Caki2 (cell line): ENCODE data around the gene KLHL2. TPM values are rescaled to one million over a fixed set of nuclear protein-coding genes. Genes with fewer than 3 reads are reported as not detected.
"Not testable (repeated sequence)": the region's sequence is repeated elsewhere in the genome, so short reads cannot be mapped to it uniquely, and the experiment has no call there.

Experiments used
- DNase-seq: peaks from one replicate; pipeline ENCODE4 v3.0.0-alpha.2; 2015; ENCODE audit warnings: low read depth
- in situ Hi-C: cut with HindIII; loops from 2 replicates; pipeline ENCODE4 v1.10.0; 2016; ENCODE audit warnings: low sequenced_read_pairs, low pct_unique_long_range_greater_than_20kb, mixed read lengths
- total RNA-seq: library from RNA; depleted of rRNA; stranded (reverse); fragments of >200 nt; shearing (Covaris generic); gene quantifications from 2 replicates; pipeline ENCODE4 v1.2.3, GENCODE V29; 2014; ENCODE audit warnings: low replicate concordance

KLHL2 gene
- total RNA-seq, 1 experiment from 2014 or later: 10.1 TPM

DNA sequence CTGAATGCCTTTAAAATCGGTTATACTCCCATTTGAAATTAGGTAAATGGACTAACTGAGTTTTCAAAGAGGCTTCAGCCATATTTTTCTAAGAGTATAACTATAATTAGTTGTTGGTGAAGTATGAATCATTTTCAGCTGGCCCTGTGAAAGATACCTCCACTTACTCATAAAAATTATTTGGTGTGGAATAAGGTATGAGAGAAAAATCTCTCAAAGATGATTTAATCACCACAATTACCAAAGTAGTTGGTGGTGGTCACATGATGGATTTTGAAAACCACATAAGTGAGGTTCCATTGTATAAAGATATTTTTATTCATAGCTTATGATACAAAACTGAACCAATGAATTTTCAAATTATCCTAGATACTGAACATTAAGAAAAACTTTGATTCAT is 9.0 kb upstream of the KLHL2 start:
- no peak for DNase-seq
- in situ Hi-C loops: no loop called here

DNA sequence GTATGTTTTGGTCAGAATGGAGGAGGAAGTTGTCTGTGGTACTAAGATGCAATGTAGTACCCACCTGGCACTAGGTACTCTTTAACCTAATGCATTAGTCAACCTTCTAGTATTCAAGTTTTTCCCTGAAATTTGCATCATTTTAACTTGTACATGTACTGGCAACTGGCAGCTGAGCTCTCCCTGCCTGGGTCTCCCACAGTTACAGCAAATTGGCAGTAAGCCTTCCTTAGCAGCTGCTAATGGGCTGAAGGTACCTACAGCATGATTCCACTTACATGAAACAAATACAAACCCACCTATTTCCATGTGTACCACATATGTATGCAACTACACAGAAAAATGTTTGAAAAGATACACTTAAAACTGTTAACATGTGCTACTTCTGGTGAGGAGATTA is 8.1 kb upstream of the KLHL2 start:
- no peak for DNase-seq
- in situ Hi-C loops: no loop called here

DNA sequence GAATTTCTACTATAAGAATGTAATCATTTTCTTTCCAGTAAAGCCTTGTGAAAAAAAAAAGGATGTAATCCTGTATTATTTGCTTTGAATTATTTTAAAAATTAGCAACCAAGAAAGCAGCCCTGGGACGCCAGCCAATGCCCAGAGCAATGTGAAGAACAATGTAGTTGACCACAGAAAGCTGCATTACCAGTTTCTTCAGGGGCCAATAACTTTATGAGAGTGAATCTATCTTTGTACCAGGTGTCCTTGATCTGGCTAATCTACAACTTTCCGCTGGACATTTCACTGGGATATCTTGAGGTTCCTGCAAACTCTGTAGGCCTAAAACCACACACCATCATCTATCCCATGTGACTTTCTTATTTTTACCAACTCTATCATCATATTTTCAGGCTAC is 7.6 kb upstream of the KLHL2 start:
- no peak for DNase-seq
- in situ Hi-C loops: no loop called here

DNA sequence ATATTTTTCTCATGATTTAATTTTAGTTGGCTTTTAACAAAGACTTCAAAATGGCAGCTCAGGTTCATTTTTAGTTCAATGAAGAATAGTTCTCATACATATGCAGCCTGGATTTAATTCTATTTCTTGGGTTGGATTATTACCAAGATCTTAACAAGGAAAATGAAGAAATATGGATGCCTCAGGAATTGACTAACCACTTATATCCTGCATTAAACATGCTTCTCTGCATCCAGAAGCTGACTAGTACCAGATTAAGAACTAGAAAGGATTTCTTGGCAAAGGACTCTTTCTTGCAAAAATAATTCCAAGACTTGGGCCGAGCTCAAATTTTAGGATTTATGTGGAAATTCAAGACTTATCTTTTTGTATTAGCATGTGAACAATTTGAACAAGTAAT is 5.6 kb upstream of the KLHL2 start:
- in situ Hi-C loops: no loop called here
- no peak for DNase-seq

DNA sequence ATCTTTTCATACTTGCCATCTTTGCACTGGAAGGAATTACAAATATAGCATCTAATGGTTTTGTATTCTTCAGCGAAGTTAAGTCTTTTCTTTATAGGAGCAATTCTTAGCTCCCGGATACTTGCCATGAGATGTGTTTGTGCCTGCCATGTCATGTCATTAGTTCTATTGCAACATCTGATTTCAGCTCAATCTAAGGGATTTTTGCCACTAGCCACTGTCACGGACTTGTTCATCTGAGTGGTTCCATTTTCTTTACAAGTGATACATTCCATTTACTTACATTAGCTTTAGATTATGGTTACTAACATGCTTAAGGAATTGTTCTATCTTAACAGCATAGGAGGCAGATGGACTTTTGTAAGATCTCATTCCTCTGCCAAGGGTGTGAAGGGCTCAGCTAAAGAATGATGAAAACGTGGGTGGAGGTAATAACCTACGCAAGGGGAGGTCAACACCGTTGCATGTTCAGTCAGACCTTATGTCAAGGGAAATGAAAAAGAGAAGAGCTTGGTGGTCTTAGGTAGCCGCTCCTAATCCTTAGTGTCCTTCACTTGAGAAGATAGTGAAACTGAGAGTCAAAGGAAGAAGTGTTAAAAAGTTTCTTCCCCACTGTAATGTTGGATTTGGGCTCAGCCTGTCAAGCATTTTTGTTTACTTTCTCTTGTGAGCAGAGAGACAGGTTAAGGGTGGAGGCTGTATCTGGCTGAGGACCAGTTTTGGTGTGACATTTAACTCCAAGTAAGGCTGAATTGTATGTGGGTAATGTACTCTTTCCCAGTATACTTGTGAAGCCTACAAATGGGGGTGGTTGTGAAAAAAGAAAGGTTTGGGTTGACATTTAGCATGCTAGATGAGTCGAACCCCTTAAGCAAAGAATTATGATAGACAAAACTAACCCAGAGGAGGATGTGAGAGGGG is 3.6 kb upstream of the KLHL2 start:
- DNase-seq: no peak
- in situ Hi-C loops: no loop called here

DNA sequence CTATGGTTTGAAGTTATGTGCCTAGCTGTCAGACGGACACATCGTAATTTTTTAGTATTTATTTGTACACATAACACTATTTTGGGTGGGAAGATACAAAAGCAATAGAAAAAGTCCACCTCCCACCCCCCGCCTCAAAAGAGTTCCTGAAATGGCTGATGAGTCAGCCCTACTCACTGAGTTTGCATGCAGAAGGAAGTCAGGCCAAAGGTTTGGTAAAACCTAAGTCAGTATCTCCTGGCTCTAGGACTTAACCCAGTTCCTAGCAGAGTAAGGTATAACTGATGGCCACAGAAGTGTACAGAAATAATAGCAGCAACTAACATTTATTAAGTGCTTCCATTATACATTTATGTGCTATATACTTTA is 2.9 kb upstream of the KLHL2 start:
- no peak for DNase-seq
- in situ Hi-C loops: no loop called here

DNA sequence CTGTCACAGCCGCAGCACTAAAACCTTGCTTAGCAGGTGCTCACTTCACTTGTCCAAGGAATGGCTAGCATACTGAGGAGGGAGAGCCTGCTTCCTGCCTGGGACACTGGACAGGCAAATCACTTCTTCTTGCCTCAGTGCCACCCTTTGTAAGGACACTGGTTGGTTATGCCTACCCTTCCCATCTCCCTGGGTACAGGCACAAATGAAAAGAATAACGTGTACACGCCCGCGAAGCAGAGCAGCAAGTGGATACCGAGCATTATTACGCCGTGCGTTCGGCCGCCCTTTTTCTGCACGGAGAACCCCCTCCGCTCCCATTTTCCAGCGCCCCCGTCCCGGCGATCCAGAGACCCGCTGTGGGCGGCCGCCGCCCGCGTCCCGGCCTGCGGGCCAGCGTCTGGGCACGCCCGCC is 338 bp upstream of the KLHL2 start:
- no peak for DNase-seq
- in situ Hi-C loops: no loop called here

DNA sequence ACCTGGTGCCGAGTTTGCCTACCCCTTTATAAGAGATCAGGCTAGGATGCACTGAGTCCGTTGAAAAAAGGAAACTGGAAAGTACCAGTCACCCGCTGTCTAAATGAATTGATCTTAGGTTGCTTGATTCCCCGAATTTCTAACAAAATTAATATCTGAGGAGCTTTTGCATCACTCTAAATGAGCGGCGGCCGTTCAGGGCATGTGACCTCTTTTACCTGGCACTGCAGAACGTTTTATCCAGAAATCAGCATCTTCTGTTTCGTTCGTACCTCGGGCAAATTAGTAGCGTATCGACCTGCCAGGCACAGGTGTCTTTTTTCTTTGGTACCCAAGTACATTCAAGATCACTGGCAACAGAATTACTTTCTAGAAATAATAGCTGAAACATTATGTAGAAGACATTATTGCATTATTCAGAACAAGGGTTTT is 876 bp downstream of the KLHL2 start:
- no peak for DNase-seq
- in situ Hi-C loops: no loop called here

DNA sequence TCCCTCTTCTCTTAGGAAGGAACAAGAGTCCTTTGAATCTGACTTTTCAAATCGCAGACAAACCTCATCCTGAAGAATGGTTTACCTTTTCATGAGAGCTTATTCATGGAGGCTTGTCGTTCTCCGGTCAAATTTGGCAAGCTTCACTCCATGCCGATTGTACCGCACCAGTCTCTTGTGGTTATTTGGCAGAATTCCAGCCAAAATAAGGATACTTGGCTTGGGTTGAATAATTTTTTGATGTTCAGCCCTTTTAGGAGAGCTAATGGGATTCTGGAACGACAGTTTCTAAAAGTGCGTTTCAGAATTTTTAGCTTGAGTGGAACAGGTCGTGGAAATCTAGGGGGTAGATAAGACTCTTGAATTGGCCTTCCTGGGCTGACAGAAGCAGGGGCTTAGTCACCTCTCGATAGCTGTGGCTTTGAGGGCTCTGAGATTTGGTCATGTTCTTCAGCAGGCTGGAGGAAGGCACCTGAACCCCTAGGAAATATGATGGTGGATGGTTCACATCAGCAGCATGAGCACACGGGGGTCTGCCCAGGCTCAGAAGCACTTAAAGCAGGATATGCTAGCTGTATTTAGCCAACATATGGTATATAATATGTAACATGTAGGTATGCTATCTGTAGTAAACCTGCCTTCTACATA is 1.5 kb downstream of the KLHL2 start:
- DNase-seq: no peak
- in situ Hi-C loops: no loop called here

DNA sequence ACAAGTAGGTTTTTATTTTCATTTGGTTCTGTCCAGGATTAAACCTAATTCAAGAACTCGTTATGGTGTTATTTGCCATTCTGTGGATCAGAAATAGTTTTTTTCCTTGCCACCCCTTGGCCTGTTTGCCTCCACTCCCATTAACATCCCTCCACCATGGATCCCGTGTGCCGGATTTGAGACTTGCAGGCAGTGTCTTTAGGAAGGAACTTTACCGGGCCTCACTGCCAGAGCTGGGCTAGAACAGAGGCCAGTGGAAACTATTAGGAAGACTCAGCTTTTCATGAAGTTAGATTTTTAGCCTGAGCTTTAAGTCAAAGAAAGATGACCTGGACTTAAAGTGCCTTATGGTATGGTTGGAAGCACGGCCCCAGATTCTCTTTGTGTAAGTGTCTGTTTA is 2.4 kb downstream of the KLHL2 start:
- no peak for DNase-seq
- in situ Hi-C loops: no loop called here

DNA sequence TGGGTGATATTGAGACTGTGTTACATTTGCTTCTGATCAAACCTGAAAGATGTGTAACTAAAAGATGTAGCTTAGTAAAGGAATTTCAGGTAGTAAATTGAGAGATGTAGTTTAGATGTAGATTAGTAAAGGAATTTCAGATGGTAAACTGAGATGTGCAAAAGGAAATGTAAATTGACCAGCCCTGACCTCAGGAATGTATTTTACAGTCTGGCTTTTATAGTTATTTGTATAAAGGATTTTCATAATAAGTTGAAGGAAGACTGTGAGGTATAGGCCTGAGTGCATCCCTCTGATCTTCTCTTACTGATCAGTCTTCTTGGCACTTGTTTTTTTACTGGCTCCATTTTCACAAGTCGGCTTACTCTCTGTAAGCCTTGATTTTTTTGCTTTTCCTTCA is 3.2 kb downstream of the KLHL2 start:
- in situ Hi-C loops: no loop called here
- no peak for DNase-seq

DNA sequence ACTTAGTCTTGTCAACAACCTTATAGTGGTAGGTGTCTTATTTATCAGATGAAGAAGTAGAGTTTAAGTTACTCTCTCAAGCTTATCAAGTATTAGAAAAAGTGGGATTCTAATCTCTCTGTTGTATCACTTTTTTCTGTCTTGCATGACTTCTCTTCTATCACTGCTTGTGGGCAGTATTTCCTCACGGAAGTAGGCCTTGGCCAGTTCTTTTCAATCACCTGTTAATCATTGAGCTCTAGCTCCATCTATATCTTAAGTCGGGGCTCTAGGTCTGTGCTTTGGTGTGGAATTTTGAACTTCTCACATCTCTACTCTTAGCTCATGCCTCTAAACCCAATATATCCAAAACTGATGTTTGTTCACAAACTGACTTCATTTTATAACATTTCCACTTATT is 5.3 kb downstream of the KLHL2 start:
- DNase-seq, in situ Hi-C loops: not testable (repeated sequence)

DNA sequence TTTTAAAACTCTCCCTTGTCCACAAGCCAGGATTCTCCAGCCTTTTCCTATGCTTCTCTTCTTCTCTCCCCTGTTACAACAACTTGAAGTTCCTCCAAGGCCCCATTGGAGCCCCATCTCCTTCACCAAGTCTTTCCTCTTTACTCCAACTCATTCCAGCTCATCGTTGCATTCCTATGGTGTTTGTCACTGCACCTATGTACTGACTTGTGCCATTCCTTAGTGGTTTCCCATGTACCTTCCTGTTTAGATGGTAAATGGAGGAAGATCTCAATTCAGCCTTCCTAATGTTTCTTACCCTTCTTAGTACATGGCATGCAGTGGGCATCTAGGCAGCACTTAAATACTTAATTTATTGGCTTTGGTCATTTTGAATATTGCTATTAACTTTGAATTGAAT is 6.0 kb downstream of the KLHL2 start:
- DNase-seq, in situ Hi-C loops: not testable (repeated sequence)

DNA sequence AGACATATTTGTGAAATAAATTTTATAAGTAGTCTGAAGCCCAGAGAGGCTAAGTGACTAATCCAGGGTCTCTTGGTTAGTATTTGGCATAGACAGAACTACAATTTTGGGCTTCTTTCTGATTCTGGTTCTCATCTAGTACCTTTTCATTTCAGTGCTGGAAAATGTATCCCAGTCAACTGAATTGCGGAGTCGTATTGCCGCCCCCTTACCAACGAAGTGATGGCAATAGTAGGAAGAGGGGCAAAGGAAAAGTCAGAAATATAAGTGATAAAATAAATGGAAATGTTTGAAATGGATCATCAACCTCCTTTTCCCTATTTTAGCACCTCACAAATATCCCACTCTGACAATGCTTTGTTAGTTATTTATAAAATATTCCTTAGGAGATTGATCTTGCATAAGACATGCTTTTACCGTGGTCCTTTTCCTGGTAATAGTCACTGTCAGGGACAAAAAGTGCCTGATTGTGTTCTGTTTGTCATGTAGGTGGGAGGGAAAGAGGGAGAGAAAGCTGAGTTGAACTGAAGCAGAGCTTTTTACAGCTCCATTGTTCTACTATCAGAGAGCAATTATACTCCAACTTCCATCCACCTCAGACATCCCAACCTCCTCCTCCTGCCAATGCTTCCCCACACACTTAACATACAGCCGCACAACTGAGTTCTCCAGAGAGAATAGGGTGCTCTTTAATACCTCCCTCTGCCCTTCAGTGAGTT is 6.8 kb downstream of the KLHL2 start:
- in situ Hi-C loops: not testable (repeated sequence)

DNA sequence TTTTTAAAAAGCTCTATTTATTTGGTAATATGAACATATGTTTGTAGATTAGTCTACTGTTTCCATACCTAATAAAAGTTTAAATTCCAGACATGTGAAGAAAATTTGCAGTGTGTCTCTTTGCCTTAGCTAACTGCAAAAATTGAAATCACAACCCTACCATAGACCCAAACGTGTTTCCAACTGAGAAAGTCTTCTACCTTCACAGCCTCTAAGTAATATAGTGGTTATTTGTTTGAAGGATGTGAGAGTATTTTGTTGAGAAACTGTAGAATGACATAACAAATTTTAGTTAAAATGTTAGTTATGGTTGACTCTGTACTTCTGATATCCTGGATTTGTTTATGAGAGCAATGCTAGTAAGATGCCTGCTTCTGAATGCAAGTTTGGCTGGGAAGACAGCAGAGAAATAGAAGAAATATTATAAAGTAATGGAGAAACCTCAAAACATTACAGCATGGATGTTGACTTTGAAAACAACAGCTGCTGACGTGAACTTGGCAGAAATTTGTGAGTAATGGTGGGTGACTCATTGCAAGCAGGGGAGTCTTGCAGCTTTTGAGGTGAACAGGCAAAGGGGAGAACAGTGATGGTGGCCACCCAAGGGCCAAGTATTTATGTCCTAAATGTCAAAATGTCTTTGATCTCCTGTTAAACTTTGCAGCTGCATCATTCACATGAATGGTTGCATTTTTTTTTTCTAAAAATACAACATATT is 7.8 kb downstream of the KLHL2 start:
- in situ Hi-C loops, DNase-seq: not testable (repeated sequence)

More for the DNA sequence above, 6.8 kb downstream of the KLHL2 start:
- not testable (repeated sequence) for DNase-seq

DNA sequence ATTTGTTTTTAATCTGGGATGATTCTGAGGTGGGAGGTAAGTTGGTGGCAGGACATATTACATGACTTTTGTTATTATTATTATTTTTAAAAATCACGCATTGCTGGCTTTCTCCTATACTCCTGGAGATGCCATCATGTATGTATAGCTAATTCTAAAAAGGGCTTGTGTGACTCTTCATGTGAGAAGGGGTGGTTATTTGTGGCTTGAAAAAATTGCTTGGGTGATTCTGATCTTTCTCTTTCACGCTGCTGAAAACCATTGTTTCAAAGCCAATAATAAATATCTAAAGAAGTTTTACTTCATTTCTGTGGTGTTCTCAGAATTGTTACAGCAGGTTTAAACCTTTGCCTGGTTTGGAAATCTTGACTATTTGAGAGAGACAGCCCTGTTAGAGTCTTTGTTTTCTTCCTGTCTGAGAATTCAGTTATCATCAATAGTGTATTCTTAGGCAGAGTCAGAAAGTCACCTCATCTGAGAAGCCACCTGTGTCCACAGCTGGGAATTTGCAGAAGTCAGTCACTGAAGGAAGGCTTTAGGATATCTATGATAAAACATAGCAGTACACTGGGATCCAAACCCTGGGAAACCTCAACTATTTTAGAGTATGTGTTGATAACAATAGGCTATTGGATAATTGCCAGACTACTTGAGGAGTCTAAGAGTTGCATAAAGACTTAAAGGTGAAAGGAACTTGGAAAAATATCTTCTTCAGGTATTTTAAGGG is 8.6 kb downstream of the KLHL2 start:
- in situ Hi-C loops, DNase-seq: not testable (repeated sequence)

DNA sequence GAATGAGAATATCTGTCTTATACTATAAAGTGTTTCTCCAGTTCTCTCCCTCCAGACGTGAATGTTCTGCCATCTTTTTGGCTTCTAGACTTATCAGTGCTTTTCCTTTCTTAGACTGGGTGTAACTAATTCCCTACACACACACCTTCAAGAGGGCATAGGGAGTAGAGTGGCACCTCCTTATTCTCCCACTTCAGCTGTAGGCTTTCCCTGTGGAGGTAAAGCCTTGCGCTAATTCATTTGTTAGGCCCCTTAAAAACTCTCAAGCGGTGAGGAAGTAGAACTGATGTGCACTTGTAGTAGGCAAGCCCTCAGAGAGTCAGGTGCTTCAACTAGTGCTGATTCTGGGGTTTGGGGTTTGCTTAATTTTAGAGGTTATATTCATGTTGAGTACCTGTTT is 10.0 kb downstream of the KLHL2 start:
- in situ Hi-C loops: no loop called here
- DNase-seq: no peak

DNA sequence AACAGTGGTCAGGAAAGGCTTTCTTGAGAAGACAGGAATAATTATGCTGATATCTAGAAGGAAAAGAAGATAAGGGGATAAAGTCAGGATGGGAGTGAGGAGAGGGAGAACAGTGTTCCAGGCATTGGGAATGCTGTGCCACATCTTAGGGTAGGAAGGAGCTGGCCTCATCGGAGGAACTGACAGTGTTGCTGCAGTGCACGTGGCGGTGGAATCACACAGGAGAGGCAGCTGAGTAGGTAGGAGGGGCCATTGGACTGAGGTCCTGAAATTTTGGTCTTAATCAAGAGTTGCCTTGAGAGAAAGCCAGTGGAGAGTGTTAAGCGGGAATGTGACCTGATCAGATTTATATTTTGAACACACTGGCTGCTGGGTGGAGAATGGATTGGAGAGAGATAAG is 13.9 kb downstream of the KLHL2 start:
- DNase-seq, in situ Hi-C loops: not testable (repeated sequence)
